Activated T-helper 1 cell treated with Interleukin-2 at 50 U/mL for 16 hours (primary cell): ENCODE data around the gene ZNF598.
A peak's percentile ranks its signal among the peaks of the same experiment; 100 is the strongest.
"Not testable (repeated sequence)": the region's sequence is repeated elsewhere in the genome, so short reads cannot be mapped to it uniquely, and the experiment has no call there.

Source experiments
- DNase-seq: peaks from one replicate; pipeline ENCODE4 v3.0.0-alpha.2; 2020; ENCODE audit warnings: low read depth

ZNF598 gene

GRCh38 chr16:1975432-1976215, 34.0 kb downstream of the ZNF598 start:
- DNase-seq, result no peak

- no peak for DNase-seq
Measured at GRCh38 chr16:1974157-1975070, 35.2 kb downstream of the ZNF598 start.

- no peak for DNase-seq
Measured at GRCh38 chr16:1973461-1974156, 36.0 kb downstream of the ZNF598 start.

GRCh38 chr16:1972490-1972877, 37.1 kb downstream of the ZNF598 start:
- DNase-seq, result no peak

- DNase-seq, result peak; percentile 98
Measured at GRCh38 chr16:1971796-1972489, 37.7 kb downstream of the ZNF598 start, which contains the start of gene TBL3. TSS of gene TBL3 (plus strand) at chr16:1972053. CDS start at chr16:1972165, 112 bp downstream.

GRCh38 chr16:1968146-1968953, 41.3 kb downstream of the ZNF598 start:
- DNase-seq, result no peak

GRCh38 chr16:1966460-1966859, 43.2 kb downstream of the ZNF598 start, which contains the start of gene RNF151:
TSS of gene RNF151 (plus strand) at chr16:1966856. CDS start at chr16:1966882, 26 bp downstream.
- DNase-seq, result no peak

GRCh38 chr16:1965396-1966001, 44.1 kb downstream of the ZNF598 start:
- no peak for DNase-seq

- DNase-seq, result peak; percentile 96
Measured at GRCh38 chr16:1964506-1965395, 44.9 kb downstream of the ZNF598 start, which contains the start of gene RPS2. TSS of gene RPS2 (minus strand) at chr16:1964826. CDS start at chr16:1964625, 201 bp downstream.

- no peak for DNase-seq
Measured at GRCh38 chr16:1963806-1964505, 45.7 kb downstream of the ZNF598 start.

- not testable (repeated sequence) for DNase-seq
Measured at GRCh38 chr16:1962161-1963153, 47.2 kb downstream of the ZNF598 start.

- DNase-seq, result no peak
Measured at GRCh38 chr16:1961651-1962067, 48.0 kb downstream of the ZNF598 start.

GRCh38 chr16:1960665-1961630, 48.7 kb downstream of the ZNF598 start:
- no peak for DNase-seq

GRCh38 chr16:1959269-1960039, 50.2 kb downstream of the ZNF598 start, which contains the start of gene NDUFB10:
TSS of gene NDUFB10 (plus strand) at chr16:1959538. CDS start at chr16:1959625, 87 bp downstream.
- peak; percentile 88 for DNase-seq

GRCh38 chr16:1958715-1959268, 50.8 kb downstream of the ZNF598 start:
- DNase-seq, result no peak
